Dedifferentiated amniotic fluid mesenchymal stem cell (primary cell): Measurements from ENCODE around the gene LMCD1.

Source experiments
- DNase-seq: peaks from one replicate; pipeline ENCODE4 v3.0.0-alpha.2; 2016; ENCODE audit errors: extremely low spot score

LMCD1 gene

GRCh38 chr3:8484409-8485140, 17.0 kb upstream of the LMCD1 start:
- no peak for DNase-seq

GRCh38 chr3:8485141-8485870, 16.3 kb upstream of the LMCD1 start:
- DNase-seq = no peak

- no peak for DNase-seq
Observed at GRCh38 chr3:8485943-8486342, 15.7 kb upstream of the LMCD1 start.

- no peak for DNase-seq
Observed at GRCh38 chr3:8486434-8486833, 15.2 kb upstream of the LMCD1 start.

- DNase-seq = no peak
Observed at GRCh38 chr3:8486936-8487335, 14.7 kb upstream of the LMCD1 start.

- DNase-seq = no peak
Observed at GRCh38 chr3:8488411-8488810, 13.2 kb upstream of the LMCD1 start.

- DNase-seq = no peak
Observed at GRCh38 chr3:8488877-8489276, 12.7 kb upstream of the LMCD1 start.

- DNase-seq = no peak
Observed at GRCh38 chr3:8489278-8489792, 12.3 kb upstream of the LMCD1 start.

GRCh38 chr3:8490079-8490552, 11.5 kb upstream of the LMCD1 start:
- DNase-seq = peak; percentile 67

- DNase-seq = no peak
Observed at GRCh38 chr3:8491271-8492144, 10.1 kb upstream of the LMCD1 start.

GRCh38 chr3:8492744-8493511, 8.7 kb upstream of the LMCD1 start:
- no peak for DNase-seq

- DNase-seq = no peak
Observed at GRCh38 chr3:8493744-8494143, 7.9 kb upstream of the LMCD1 start.

GRCh38 chr3:8494327-8494726, 7.3 kb upstream of the LMCD1 start:
- DNase-seq = no peak

- no peak for DNase-seq
Observed at GRCh38 chr3:8497582-8497981, 4.0 kb upstream of the LMCD1 start.

- no peak for DNase-seq
Observed at GRCh38 chr3:8499181-8499611, 2.4 kb upstream of the LMCD1 start.

GRCh38 chr3:8500319-8500988, 1.2 kb upstream of the LMCD1 start:
- DNase-seq = no peak

- no peak for DNase-seq
Observed at GRCh38 chr3:8500989-8501370, 643 bp upstream of the LMCD1 start.

- DNase-seq = no peak
Observed at GRCh38 chr3:8503461-8503860, 1.8 kb downstream of the LMCD1 start.

- DNase-seq = no peak
Observed at GRCh38 chr3:8503871-8504610, 2.4 kb downstream of the LMCD1 start.

GRCh38 chr3:8504611-8504973, 3.0 kb downstream of the LMCD1 start:
- DNase-seq = no peak
